ENCODE data around the gene EXD3. TPM values are rescaled to one million over a fixed set of nuclear protein-coding genes. Genes with fewer than 3 reads are reported as not detected.
A peak's percentile ranks its signal among the peaks of the same experiment; 100 is the strongest.

EXD3 gene
- total RNA-seq, 3 donors from 2014 or later: 39.4 to 56.7 (median 40.1) TPM

GRCh38 chr9:137269231-137269772 lies 153.7 kb downstream of the EXD3 start:
- H3K36me3 ChIP-seq (ENCODE audit: low read depth): peaks cover 3% of the 10 kb centered on the region
- DNase-seq (peak; percentile 71 to 80 (median 78)), ATAC-seq (peak; percentile 84)
- peaks cover 29% of the 10 kb centered on the region for H3K4me1 ChIP-seq (ENCODE audit: low read depth)
- H3K4me3 ChIP-seq: no peak overlapping the region
- no peak for TF ChIP-seq CTCF (IDR thresholded peaks at IDR 0.05)
- intact Hi-C loops (cut with DNase I, micrococcal nuclease): no loop called here
- H3K9me3 ChIP-seq: no peaks in the 10 kb centered on the region

- no peak for ATAC-seq
- H3K4me3 ChIP-seq: no peak overlapping the region
- no peak for TF ChIP-seq CTCF (IDR thresholded peaks at IDR 0.05)
- intact Hi-C loops (cut with DNase I, micrococcal nuclease): no loop called here
- H3K9me3 ChIP-seq: no peaks in the 10 kb centered on the region
- H3K36me3 ChIP-seq (ENCODE audit: low read depth): peaks cover 3% of the 10 kb centered on the region
- no peak for DNase-seq
- peaks cover 22% of the 10 kb centered on the region for H3K4me1 ChIP-seq (ENCODE audit: low read depth)
Observed at GRCh38 chr9:137268538-137269201, 154.3 kb downstream of the EXD3 start.

GRCh38 chr9:137267933-137268355 lies 155.0 kb downstream of the EXD3 start:
- ATAC-seq: no peak

DNA sequence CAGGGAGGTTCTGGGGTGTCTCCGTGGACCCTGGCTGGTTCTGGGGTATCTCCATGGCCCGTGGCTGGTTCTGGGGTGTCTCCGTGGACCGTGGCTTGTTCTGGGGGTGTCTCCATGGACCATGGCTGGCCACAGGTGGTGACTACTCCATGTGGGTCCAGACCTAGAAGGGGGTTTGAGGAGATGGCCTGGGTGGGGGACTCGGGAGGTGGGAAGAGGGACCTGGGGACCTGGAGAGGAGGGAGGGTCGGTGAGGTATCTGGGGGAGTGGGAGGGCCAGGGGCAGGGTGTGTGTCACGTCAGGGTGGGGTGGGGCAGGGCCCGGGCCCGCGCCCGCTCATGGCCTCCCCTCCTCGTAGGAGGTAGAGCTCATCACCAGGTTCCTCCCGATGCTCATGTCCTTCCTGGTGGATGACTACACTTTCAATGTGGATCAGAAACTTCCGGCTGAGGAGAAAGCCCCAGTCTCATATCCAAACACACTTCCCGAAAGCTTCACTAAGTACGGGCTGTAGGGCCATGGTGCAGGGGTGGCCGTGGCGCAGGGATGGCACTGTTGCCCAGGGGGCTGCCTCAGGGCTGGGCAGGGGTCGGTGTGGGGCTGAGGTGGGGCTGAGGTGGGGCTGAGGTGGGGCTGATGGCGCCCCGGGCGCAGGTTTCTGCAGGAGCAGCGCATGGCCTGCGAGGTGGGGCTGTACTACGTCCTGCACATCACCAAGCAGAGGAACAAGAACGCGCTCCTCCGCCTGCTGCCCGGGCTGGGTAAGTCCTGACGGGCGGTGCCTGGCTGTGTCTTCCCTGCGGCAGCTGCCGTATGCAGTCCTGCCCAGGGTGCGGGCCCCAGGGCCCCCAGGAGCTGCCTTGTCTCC lies 156.1 kb downstream of the EXD3 start:
- Histone ChIP-seq H3K4me3 (no peak overlapping the region), H3K36me3 (ENCODE audit: low read depth) (peaks cover 3% of the 10 kb centered on the region), H3K9me3 (no peaks in the 10 kb centered on the region), H3K4me1 (ENCODE audit: low read depth) (peaks cover 22% of the 10 kb centered on the region)
- ATAC-seq (no peak), DNase-seq (peak in 1 of 3 donors; percentile 57)
- intact Hi-C loops (cut with DNase I, micrococcal nuclease): no loop called here
- TF ChIP-seq CTCF (IDR thresholded peaks at IDR 0.05): no peak

More at GRCh38 chr9:137267933-137268355, 155.0 kb downstream of the EXD3 start:
- TF ChIP-seq CTCF (IDR thresholded peaks at IDR 0.05): no peak
- Histone ChIP-seq H3K36me3 (ENCODE audit: low read depth) (peaks cover 3% of the 10 kb centered on the region), H3K4me3 (no peak overlapping the region), H3K9me3 (no peaks in the 10 kb centered on the region), H3K4me1 (ENCODE audit: low read depth) (peaks cover 22% of the 10 kb centered on the region)
- intact Hi-C loops (cut with DNase I, micrococcal nuclease): no loop called here
- DNase-seq: peak in 1 of 3 donors; percentile 51

DNA sequence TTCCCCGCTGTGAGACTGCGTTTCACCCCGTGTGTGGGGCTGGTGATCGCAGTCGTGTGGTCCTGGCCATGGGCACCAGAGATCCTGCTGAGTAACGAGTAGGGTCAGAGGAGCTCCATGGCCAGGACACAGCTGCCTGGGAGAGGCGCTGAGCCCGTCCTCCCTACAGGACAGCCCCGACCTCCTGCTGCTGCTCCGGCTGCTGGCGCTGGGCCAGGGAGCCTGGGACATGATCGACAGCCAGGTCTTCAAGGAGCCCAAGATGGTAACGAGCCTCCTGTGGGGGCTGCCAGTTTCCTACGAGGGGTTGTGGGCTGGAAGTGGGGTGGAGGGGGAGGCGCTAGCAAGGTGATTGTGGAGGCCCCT lies 156.8 kb downstream of the EXD3 start:
- TF ChIP-seq CTCF (IDR thresholded peaks at IDR 0.05): no peak
- H3K9me3 ChIP-seq: no peaks in the 10 kb centered on the region
- intact Hi-C loops (cut with DNase I, micrococcal nuclease): no loop called here
- DNase-seq: peak in 1 of 3 donors; percentile 53
- no peak for ATAC-seq
- peaks cover 22% of the 10 kb centered on the region for H3K4me1 ChIP-seq (ENCODE audit: low read depth)
- H3K36me3 ChIP-seq (ENCODE audit: low read depth): peaks cover 3% of the 10 kb centered on the region
- no peak overlapping the region for H3K4me3 ChIP-seq

Data from mucosa of descending colon (tissue), 3 donors.